Measurements from ENCODE around the gene GCNT3.

The GCNT3 gene, protein sequence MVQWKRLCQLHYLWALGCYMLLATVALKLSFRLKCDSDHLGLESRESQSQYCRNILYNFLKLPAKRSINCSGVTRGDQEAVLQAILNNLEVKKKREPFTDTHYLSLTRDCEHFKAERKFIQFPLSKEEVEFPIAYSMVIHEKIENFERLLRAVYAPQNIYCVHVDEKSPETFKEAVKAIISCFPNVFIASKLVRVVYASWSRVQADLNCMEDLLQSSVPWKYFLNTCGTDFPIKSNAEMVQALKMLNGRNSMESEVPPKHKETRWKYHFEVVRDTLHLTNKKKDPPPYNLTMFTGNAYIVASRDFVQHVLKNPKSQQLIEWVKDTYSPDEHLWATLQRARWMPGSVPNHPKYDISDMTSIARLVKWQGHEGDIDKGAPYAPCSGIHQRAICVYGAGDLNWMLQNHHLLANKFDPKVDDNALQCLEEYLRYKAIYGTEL

DNA sequence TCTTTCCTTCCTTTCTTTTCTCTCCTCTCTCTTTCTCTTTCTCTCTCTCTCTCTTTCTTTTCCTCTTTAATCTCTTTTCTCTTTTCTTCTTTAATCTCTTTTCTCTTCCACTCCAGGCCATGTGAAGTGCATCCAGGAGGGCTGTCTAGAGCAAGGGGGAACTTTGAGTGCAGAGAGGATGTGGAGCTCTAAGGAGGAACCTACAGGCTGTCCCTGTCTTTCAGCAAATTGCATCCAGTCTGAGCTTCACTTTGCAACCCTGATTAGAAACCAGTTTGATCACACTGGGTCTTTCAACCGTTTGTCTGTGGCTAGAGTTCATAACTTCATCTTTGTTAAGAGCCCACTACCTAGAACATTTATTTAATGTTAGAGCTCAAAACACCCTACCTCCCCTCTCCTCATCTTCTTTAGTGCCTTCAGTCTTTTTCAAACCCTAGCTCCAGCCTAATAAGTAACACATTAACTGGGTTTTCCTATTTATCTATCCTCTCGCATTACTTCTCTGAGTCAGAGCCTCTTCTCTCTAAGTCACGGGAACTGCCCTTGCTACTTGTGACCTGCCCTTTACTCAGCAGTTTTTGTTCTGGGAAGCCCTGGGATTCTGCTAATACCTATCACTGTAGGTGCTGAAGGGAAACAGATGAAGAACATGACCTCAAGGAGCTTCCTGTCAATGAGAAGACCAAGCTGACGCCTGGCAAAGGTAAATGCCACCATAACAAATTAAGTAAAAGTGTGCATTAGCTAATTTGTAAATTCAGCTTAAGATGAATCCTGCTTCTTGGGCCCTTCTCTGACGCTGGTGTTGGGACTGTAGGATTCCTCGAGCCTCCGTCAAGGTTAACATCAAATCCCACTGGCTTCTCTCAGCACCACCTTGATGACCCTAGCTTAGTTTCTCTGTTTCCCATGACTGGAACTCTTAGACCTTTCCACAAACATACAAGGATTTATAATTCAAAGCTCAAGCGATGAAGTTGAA is at the start of gene GCNT3:
GCNT3 (plus strand) TSS at position 508 of the 985 bp plus-strand sequence. CDS start 6,456 bp downstream, outside the sequence.
- no peak for DNase-seq

DNA sequence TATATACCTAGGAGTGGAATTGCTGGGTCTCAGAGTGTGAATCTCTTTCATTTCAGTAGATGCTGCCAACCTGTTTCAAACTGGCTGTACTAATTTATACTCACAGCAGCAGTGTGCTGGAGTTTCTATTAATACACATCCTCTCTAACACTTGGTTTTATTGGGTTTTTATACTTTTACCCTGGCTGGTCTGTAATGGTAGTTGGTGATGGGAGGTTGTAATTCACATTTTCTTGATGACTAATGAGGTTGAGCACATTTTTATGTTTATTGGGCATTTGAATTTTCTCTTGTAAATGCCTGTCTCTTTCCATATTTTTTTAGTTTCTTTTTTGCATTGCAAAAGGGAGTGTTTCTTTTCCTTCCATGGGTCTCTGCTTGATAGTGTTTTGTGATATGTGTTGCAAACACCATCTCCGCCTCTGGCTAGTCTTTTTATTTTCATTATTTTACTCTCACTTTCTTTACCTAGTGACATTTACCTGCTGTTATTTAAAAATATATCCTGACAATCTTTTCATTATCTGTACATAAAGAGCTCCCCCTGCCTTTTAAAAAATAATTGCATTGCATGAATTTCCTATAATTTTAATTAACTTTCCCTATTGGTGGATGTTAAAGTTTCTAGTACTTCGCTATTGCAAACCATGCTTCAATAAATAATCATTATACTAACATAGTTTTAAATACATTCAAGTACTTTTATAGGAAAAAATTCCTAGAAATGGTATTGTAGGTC is 49.0 kb upstream of the GCNT3 start:
- DNase-seq, result no peak

DNA sequence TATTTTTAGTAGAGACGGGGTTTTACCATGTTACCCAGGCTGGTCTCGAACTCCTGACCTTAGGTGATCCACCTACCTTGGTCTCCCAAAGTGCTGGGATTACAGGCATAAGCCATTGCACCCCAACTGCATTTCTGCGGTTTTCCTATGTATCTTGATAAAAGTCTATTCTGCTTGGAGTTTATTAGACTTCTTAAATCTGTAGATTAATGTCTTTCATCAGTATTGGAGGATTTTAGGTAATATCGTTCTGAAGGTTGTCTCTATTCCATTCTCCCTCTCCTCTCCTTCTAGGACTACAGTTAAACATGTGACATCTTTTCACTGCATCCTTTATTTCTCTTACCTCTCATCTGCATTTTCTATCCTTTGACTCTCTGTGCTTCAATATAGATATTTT is 46.3 kb upstream of the GCNT3 start:
- no peak for DNase-seq

DNA sequence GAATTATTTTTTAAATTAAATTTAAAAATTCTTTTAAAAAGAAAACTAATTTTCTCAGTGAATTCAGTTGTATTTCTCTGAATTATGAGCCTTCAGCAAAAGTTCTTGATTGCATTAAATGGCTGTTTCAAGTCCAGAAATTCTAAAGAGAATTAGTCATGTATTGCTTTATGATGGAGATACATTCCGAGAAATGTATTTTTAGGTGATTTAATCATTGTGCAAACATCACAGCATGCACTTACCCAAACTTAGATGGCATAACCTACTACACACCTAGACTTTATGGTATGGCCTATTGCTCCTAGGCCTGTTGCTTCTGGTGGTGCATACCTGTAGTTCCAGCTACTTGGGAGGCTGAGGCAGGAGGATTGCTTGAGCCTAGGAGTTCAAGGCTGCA is 44.3 kb upstream of the GCNT3 start:
- DNase-seq, result no peak

DNA sequence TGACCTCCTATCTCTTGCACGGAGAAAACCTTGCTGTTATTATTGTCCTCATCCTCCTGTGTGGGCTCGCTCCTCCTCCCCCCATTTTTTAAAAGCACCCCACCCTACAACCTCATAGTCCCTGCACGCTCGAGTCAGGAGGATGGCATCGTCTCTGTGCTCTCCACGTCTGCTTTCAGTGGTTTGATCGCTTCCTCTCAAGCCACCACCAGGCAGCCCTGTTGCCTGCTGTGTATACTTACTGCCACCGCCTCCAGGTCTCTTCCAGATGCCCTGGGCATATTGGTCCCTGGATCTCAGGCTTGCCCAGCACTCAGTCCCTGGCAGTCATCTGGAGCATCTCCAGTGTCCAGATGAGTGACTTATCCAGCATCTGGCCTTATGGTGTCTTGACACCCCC is 42.1 kb upstream of the GCNT3 start:
- DNase-seq, result no peak

DNA sequence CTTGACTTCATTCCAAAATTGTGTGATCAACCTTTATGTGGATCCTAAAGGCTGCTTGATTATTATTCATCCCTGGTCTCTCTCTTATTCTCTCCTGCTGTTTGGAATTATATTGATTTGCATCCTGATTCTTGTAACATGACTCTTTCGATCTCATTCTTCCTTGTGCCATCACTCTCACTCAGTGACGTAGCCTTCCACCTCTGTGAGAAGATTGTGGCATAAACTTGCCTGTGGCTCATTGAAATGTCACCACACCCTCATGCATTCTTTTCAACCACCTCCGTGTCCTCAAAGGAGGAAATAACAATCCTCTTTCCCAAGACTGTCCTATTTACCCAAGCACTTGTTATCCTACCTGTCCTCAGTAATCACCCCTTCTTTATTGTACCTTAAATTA is 41.3 kb upstream of the GCNT3 start:
- DNase-seq, result no peak

DNA sequence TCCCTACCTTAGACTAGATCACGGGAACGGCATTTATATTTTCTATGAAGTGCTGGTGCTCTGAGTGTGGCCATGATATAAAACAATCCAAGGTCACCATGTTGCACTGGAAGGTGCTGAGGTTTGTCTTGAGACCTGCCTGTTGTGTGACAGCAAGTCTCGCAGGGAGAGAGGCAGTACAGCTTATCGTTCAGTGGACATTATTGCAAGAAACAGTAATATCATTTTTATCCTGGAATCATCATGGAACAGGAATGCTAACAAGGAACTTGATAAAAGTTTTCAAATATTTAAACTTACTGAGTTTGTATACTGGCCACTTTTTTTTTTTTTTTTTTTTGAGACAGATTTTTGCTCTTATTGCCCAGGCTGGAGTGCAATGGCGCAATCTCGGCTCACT is 40.0 kb upstream of the GCNT3 start:
- DNase-seq, result no peak

DNA sequence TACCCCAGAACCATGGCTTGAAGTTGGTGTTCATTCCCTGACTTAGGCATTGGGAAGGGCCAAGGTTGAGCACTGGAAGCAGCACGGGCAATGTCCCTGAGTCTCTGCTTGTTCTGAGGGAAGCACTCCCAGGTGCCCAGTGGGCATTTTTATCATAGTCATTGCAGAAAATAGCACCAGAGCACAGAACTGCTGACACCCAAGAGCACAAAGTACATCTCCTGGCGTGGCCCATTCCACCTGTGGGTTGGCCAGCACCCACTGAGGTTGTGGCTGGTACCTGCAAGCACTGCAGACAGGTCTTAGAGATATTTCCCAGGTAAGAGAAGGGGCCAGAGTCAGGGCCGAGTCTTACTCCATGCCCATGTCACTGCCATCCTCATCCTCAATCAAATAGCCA is 28.5 kb upstream of the GCNT3 start:
- DNase-seq, result no peak

DNA sequence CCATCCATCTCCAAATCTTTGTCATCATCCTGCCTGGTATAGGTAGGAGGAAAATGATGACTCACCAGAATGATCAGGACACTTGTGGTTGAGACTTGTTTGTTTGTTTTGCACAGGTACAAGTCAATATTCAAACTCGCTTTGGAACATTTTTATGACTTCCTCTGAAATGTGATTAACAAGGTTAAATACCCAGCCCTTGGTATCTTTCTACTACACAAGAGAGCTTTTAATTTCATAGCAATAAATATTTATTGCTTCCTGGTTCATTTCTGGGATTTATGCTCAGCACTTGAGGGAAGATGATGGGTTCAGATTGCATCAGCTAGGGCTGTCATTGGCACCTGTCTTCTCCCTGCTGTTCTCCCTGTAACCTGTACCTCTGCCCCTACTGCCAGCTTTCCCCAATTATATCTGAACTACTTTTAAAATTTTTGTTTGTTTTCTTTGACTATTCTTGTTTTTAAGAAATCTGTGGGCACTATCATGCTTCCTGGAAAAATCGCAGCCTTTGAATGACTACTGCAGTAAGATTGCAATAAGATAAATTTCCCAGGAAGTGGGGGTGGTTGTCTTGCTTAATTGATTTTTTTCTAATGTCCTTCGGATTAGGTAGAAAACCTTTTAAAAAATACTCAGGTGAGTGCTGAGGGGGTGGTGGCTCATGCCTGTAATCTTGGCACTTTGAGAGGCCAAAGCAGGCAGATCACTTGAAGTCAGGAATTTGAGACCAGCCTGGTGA is 24.3 kb upstream of the GCNT3 start:
- no peak for DNase-seq

DNA sequence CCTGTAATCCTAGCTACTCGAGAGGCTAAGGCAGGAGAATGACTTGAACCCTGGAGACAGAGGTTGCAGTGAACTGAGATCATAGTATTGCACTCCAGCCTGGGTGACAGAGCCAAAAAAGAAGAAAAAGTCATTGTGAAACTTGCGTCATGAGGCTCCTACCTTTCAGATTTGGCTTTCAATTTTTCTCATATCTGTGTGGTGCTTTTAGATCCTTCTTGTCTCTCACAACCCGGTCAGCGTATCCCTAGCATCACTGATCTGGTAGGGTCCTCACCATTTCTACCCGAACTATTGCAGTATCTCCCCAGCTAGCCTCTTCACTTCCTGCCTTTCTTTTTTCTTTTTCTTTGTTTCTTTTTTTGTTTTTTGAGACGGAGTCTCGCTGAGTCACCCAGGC is 21.6 kb upstream of the GCNT3 start:
- DNase-seq, result no peak

DNA sequence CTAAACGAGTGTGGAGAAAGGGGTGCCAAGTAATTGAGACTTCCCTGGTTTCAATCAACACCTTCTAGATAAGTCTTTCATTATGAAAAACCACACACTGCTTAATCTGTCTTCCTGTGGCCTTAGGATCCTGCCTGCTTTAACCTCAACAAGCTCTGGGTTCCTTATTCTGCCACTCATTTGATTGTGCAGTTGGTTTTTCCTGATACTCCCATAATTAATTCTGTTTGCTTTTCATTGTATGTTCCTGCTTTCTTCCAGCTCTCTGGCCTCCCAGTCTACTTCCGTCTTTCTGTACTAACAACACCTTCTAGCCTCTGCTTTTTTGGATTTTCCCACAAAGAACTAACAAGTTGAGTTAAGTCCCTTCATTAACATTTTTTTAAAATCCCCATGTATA is 20.2 kb upstream of the GCNT3 start:
- no peak for DNase-seq

DNA sequence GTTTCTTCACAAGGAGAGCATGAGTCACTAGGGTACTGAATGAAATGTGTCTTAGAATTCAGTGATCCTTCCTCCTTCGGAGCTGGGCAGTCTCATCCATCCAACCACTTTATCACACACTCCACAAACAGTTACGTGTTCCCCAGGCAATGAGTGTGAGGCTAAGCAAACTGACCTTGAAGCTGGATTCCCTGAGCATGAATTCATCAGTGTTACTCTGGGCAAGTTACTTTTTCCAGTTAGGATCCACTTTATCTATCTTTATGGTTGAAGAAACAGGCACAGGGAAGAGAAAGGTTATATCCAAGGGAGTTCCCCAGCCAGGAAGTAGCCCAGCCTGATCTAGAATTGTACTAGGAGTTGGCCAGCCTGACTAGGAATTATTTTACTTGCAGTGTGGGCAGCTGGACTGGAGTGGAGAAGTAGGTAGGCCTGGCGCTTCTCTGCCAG is 17.1 kb upstream of the GCNT3 start:
- no peak for DNase-seq

DNA sequence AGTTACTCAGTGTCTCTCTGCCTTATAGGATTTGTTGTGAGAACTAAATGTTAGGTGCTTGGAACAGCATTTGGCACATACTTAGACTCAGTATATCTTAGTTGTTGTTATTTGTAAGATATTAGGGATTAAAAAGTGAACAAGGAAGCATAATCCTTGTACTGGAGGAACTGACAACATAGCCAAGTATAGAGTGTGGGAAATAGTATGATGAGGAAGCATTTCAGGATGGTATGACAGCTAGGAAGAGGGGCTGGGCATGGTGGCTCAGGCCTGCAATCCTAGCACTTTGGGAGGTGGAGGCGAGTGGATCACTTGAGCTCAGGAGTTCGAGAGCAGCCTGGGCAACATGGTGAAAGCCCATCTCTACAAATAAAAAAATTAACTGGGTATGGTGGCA is 16.6 kb upstream of the GCNT3 start:
- no peak for DNase-seq

DNA sequence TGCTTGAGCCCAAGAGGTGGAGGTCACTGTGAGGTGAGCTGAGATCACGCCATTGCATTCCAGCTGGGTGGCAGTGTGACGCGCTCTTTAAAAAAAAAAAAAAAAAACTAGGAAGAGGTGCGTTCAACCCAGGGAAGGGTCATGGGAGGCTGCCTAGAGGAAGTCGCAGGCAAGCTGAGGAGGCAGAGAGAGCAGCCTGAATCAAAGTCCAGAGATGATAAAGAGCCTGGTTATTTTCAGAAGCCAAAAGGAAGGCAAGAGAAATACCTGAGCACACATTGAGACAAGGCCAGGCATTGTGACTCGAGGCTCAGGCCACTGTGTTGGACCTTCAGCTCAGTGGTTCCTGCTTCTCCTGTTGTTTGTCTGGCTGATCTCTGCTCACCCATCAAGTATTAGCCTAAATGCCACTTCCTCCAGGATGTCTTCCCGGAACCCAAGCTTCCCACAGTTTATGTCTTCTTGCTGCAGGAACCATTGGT is 16.1 kb upstream of the GCNT3 start:
- DNase-seq, result no peak

DNA sequence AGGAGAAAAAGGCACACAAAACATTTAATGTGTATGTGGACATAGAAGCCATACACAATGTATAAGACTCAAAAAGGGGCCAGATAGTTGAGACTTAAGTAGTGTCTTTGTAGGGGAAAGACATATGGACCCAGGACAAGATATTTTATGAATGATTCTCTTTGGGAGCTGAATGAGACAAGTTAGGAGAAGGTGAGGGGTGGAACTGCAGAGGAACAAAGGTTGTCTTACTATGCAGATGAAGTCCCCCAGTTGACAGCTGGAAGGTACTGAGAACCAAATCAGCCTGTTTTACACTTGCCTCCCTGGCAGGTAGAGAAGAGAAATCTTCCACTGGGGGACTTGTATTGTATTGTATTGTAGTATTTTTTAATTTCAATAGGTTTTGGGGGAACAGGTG is 14.9 kb upstream of the GCNT3 start:
- no peak for DNase-seq

DNA sequence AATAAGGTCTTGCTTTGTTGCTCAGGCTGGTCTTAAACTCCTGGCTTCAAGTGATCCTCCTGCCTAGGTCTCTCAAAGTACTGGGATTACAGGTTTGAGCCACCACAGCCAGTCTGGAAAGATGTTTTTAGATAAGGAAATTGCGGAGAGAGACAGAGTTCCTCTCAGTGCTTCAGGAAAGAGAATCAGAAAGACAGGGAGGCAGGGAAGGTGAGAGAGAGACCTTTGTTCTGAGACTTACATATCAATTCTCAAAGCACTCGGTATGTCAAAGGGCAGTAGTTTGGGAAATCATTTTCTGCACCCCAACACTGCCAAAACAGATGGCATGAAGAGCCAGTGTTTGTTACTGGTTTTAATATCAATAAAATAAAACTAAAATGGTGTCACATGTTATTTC is 13.1 kb upstream of the GCNT3 start:
- DNase-seq, result no peak

DNA sequence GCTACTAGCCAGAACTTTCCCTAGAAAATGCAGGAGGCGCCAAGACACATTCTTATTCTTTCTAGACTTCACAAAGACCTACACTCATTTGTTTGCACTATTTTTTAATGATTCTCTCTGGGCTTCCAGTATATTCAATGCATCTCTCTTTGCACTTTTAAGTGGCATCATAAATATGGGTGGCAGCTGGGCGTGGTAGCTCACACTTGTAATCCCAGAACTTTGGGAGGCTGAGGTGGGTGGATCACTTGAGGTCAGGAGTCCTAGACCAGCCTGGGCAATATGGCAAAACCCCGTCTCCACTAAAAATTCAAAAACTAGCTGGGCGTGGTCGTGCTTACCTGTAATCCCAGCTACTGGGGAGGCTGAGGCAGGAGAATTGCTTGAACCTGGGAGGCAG is 5.6 kb upstream of the GCNT3 start:
- DNase-seq, result no peak

DNA sequence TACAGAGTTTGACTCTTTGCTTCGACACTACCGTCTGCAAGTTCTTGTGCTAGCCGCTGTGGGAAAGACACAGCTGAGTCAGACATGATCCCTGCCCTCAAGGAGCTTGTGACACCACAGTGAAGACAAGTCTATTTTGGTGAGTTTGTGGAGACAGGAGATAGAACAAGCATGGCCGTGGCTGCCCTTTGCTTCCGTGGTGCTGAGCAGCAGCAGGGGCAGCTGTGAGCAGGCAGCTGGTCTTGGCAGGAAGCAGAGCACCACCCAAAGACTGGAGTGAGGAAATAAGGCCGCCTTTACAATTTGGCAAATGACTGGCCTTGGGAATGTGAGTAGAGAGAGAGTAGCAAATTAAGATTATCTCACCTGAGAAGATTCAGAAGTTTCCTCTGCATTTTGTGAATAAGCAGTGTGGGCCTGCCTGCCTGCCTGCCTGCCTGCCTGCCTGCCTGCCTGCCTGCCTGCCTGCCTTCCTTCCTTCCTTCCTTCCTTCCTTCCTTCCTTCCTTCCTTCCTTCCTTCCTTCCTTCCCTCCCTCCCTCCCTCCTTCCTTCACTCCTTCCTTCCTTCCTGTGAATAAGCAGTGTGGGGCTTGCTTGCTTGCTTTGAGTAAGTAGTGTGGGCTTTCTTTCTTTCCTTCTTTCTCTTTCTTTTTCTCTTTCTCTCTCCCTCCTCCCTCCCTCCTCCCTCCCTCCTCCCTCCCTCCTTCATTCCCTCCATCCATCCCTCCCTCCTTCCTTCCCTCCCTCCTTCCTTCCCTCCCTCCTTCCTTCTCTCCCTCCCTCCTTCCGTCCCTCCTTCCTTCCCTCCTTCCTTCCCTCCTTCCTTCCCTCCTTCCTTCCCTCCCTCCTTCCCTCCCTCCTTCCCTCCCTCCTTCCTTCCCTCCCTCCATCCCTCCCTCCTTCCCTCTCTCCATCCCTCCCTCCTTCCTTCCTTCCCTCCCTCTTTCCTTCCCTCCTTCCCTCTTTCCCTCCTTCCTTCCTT is 1.6 kb upstream of the GCNT3 start:
- DNase-seq, result no peak

DNA sequence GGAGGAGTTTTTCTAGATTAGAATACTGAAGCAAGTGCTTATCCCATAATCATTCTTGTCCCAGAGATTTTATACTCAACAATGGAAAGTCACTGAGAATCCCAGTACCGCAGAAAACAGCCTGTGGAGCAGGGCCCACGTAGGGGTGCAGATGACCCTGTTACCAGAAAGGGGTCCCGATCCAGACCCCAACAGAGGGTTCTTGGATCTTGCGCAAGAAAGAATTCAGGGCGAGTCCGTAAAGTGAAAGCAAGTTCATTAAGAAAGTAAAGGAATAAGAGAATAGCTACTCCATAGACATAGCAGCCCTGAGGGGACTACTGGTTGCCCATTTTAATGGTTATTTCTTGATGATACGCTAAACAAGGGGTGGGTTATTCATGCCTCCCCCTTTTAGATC is 2.6 kb downstream of the GCNT3 start:
- DNase-seq, result no peak

DNA sequence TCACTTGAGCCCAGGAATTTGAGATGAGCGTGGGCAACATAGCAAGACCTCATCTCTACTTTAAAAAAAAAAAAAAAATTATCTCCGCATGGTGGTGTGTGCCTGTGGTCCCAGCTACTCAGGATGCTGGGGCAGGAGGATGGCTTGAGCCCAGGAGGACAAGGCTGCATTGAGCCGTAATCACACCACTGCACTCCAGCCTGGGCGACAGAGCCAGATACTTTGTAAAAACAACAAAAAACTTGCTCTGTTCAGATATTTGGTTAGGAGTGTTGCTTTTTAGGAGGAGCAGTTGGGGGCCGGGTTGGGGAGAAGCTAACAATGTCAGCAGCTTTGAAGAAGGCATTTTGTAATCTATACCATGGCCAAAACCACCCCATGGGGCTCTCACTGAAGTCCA is 4.1 kb downstream of the GCNT3 start:
- DNase-seq, result no peak

DNA sequence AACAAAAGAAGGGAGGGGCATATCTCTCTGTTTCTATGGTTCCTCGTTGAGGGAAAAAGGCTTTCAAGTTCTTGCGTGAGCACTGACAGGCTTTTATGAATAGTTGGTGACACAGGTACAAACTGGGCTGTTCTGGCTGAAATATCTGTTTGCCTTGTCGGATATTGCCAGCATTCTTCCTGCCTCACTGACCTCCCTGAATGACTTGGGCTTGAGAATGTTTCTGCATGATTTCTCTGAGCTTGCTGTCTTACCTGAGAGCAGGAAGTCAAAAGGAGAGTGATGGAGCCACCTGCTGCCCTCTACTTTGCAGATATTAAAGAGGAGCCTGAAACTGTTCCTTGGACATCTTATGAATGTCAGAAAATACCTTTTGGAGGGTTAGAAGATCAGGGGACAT is 4.8 kb downstream of the GCNT3 start:
- no peak for DNase-seq
